PC-3 (cell line): Measurements from ENCODE around the gene PSMB10. TPM values are rescaled to one million over a fixed set of nuclear protein-coding genes. Genes with fewer than 3 reads are reported as not detected.

ENCODE experiments used
- ATAC-seq: fragments of 200-7000 bp; cut with Tn5 transposase; 2 replicates; pipeline ENCODE4 v1.9.1; 2020; ENCODE audit warnings: mild to moderate bottlenecking, moderate library complexity
- BruUV-seq: library from RNA; stranded (reverse); fragments of 400-500 nt; replicated peaks from 2 replicates; lab custom pipeline; 2021; lab: Mats Ljungman, UMichigan
- CTCF ChIA-PET: fragments of 300-600 bp; sonication (Branson Sonifier 250); formaldehyde crosslinking; loops from one replicate; lab custom pipeline; 2022; ENCODE audit warnings: antibody characterized with exemption; lab: Charles Lee
- POLR2A ChIA-PET: fragments of 300-600 bp; sonication (Branson Sonifier 250); formaldehyde crosslinking; loops from one replicate; lab custom pipeline; 2022; ENCODE audit warnings: antibody characterized with exemption; ENCODE audit not compliant: unreplicated experiment; lab: Charles Lee
- DNase-seq: peaks from one replicate; pipeline ENCODE4 v3.0.0-alpha.2; 2015
- H2AFZ ChIP-seq: fragments of 300-600 bp; sonication (generic); 2 replicates; pipeline ENCODE4 v1.6.0; 2016; ENCODE audit warnings: antibody characterized with exemption, low read length
- H3F3A ChIP-seq: fragments of 300-600 bp; sonication (generic); one replicate; pipeline ENCODE4 v1.6.0; 2017; ENCODE audit warnings: antibody characterized with exemption, low read length, control low read depth, mild to moderate bottlenecking; ENCODE audit not compliant: unreplicated experiment
- H3K27ac ChIP-seq: fragments of 300-600 bp; sonication (generic); 2 replicates; pipeline ENCODE4 v1.5.1; 2016; ENCODE audit warnings: mild to moderate bottlenecking, low read length
- H3K27me3 ChIP-seq: fragments of 300-600 bp; sonication (generic); 2 replicates; pipeline ENCODE4 v1.6.1; 2016; ENCODE audit warnings: low read length, mixed read lengths
- H3K36me3 ChIP-seq: fragments of 300-600 bp; sonication (generic); 2 replicates; pipeline ENCODE4 v1.6.1; 2016; ENCODE audit warnings: low read depth, mixed run types, low read length, mixed read lengths
- H3K4me1 ChIP-seq: fragments of 300-600 bp; sonication (generic); 2 replicates; pipeline ENCODE4 v1.5.1; 2016; ENCODE audit warnings: low read length; ENCODE audit not compliant: insufficient read depth
- H3K4me2 ChIP-seq: fragments of 300-600 bp; sonication (generic); 2 replicates; pipeline ENCODE4 v1.6.0; 2016; ENCODE audit warnings: low read length
- H3K4me3 ChIP-seq: fragments of 300-600 bp; sonication (generic); 2 replicates; pipeline ENCODE4 v1.5.1; 2016; ENCODE audit warnings: mild to moderate bottlenecking, low read length, mixed read lengths
- H3K79me2 ChIP-seq: fragments of 300-600 bp; sonication (generic); 2 replicates; pipeline ENCODE4 v1.6.1; 2017; ENCODE audit warnings: low read length, mixed read lengths
- H3K9ac ChIP-seq: fragments of 300-600 bp; sonication (generic); 2 replicates; pipeline ENCODE4 v1.6.0; 2016; ENCODE audit warnings: mild to moderate bottlenecking, low read length
- H3K9me2 ChIP-seq: fragments of 300-600 bp; sonication (generic); replicated peaks from 2 replicates; pipeline ENCODE4 v1.6.1; 2016; ENCODE audit warnings: mixed run types, low read length, mixed read lengths
- H3K9me3 ChIP-seq: fragments of 300-600 bp; sonication (generic); 2 replicates; pipeline ENCODE4 v1.6.1; 2016; ENCODE audit warnings: low read length, mixed read lengths
- H4K20me1 ChIP-seq: fragments of 300-600 bp; sonication (generic); 2 replicates; pipeline ENCODE4 v1.6.1; 2016; ENCODE audit warnings: low read length, mixed read lengths
- CTCF ChIP-seq: fragments of 300-600 bp; sonication (generic); conservative IDR thresholded peaks from 2 replicates; pipeline ENCODE4 v1.5.1; 2017; ENCODE audit warnings: antibody characterized with exemption, low read depth, mild to moderate bottlenecking, low read length
- EZH2 ChIP-seq: fragments of 300-600 bp; sonication (generic); IDR thresholded peaks from one replicate; pipeline ENCODE4 v1.6.1; 2017; ENCODE audit warnings: antibody characterized with exemption, mild to moderate bottlenecking, low read length; ENCODE audit not compliant: unreplicated experiment
- EZH2phosphoT487 ChIP-seq: fragments of 300-600 bp; sonication (generic); IDR thresholded peaks from 2 replicates; pipeline ENCODE4 v1.6.1; 2018; ENCODE audit warnings: mild to moderate bottlenecking, antibody characterized with exemption, low read length, borderline replicate concordance
- intact Hi-C: fragments of 100-400 bp; cut with micrococcal nuclease; formaldehyde crosslinking; loops from 2 replicates; pipeline ENCODE4 v1.9.0; 2023
- total RNA-seq: library from RNA; depleted of rRNA; stranded (reverse); fragments of >200 nt; gene quantifications from 2 replicates; pipeline ENCODE4 v1.2.3, GENCODE V29; 2014

Gene PSMB10
- total RNA-seq, 1 experiment from 2014 or later: 52.0 TPM

DNA sequence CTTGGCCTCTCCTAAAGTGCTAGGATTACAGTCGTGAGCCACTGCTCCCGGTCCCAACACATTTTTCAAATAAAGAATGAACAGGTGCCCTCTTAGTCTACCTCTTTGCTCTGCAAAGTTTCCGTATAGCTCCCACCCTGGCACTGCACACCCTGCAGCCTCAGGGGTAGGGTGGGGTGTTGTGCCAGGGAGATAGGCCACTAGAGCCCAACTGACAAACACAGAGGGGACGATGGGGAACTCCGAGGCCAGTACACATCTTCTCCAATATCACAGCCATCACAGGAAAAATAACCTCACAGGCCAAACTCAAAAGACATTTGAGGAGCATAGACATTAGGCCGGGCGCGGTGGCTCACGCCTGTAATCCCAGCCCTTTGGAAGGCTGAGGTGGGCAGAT lies 34.5 kb upstream of the PSMB10 start:
- TF ChIP-seq EZH2 (no peak), EZH2phosphoT487 (no peak), CTCF (no peak)
- CTCF ChIA-PET: no interaction called here
- Histone ChIP-seq H3F3A (no peaks in the 10 kb centered on the region), H3K9ac (no peak overlapping the region), H3K4me1 (peaks cover 17% of the 10 kb centered on the region), H2AFZ (no peak overlapping the region), H3K9me3 (no peaks in the 10 kb centered on the region), H3K4me3 (no peak overlapping the region), H3K27ac (no peak overlapping the region), H3K27me3 (no peaks in the 10 kb centered on the region), H3K9me2 (no peaks in the 10 kb centered on the region), H4K20me1 (no peaks in the 10 kb centered on the region), H3K36me3 (no peaks in the 10 kb centered on the region), H3K4me2 (no peak overlapping the region), H3K79me2 (peaks cover 20% of the 10 kb centered on the region)
- ATAC-seq (no peak), DNase-seq (no peak)
- no TSS peak for BruUV-seq
- POLR2A ChIA-PET: no interaction called here
- intact Hi-C loops: no loop called here

- Histone ChIP-seq H2AFZ (peak overlapping the region; percentile 92), H3K9ac (peak overlapping the region; percentile 81; the same call in 1 of the 2 replicates), H3F3A (no peaks in the 10 kb centered on the region), H3K9me2 (no peaks in the 10 kb centered on the region), H3K4me3 (peak overlapping the region; percentile 94), H3K9me3 (no peaks in the 10 kb centered on the region), H3K36me3 (no peaks in the 10 kb centered on the region), H4K20me1 (no peaks in the 10 kb centered on the region), H3K27me3 (no peaks in the 10 kb centered on the region), H3K27ac (no peak overlapping the region), H3K79me2 (peaks cover 29% of the 10 kb centered on the region), H3K4me1 (peaks cover 17% of the 10 kb centered on the region), H3K4me2 (peak overlapping the region; percentile 95)
- ChIA-PET POLR2A (no interaction called here), CTCF (no interaction called here)
- BruUV-seq: no TSS peak
- TF ChIP-seq EZH2: no peak
- no peak for TF ChIP-seq EZH2phosphoT487
- TF ChIP-seq CTCF: no peak
- intact Hi-C loops: no loop called here
- DNase-seq (no peak), ATAC-seq (no peak)
These were observed 32.8 kb upstream of the PSMB10 start for GRCh38 chr16:67969254-67970039.
